Stomach (tissue), 4 donors: Measurements from ENCODE around the gene ALK.

Experiments
- POLR2A ChIP-seq, 4 donors: fragments of 450-650 bp; IDR thresholded peaks; one replicate each; pipeline ENCODE4 v1.6.1; 2016; ENCODE audit warnings: antibody characterized with exemption in 4 of 4, control low read depth in 2 of 4, mild to moderate bottlenecking in 1 of 4, moderate library complexity in 1 of 4
- TF ChIP-seq, protein P1 (sequence below), 7 experiments: fragments of 450-650 bp in 4 of 7; fragments of 200-600 bp in 3 of 7; sonication (generic) in 3 of 7; IDR thresholded peaks; one replicate each; pipeline ENCODE4 v1.5.1; 2016 to 2019; ENCODE audit warnings: antibody characterized with exemption in 7 of 7, control low read depth in 2 of 7, mild to moderate bottlenecking in 1 of 7

DNA sequence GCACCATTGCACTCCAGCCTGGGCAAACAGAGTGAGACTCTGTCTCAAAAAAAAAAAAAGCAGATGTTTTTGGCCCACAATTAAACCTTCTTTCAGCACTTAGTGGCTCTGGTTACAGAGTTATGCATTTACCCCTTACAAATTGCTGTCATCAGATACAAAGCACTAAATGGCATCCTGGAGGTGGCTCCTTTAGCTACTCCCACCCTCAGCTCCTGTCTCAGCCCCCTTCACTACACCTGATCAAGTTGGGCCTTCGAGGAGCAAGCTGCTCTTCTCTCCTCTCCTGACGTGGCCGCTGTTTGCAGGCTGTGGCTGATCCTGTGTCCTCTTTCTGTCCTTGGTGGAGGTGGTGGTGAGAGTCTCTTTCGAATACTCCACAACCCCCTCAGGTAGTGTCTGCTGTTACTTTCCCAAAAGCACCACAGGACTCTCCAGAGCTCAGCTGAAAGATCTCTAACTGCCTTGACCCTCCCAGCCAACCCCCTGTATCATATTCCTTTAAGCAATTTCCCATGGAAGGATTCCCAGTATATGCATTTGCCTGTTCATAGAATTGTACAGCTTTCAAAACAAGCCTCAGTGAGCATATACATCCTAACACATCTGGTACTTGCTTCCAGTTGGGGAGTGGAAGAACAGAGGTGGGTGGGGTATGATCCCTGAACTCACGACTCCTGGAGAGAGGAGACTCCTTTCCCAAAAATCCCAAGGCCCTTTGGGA, 520.3 kb downstream of the ALK start:
- TF ChIP-seq, protein P1, sequence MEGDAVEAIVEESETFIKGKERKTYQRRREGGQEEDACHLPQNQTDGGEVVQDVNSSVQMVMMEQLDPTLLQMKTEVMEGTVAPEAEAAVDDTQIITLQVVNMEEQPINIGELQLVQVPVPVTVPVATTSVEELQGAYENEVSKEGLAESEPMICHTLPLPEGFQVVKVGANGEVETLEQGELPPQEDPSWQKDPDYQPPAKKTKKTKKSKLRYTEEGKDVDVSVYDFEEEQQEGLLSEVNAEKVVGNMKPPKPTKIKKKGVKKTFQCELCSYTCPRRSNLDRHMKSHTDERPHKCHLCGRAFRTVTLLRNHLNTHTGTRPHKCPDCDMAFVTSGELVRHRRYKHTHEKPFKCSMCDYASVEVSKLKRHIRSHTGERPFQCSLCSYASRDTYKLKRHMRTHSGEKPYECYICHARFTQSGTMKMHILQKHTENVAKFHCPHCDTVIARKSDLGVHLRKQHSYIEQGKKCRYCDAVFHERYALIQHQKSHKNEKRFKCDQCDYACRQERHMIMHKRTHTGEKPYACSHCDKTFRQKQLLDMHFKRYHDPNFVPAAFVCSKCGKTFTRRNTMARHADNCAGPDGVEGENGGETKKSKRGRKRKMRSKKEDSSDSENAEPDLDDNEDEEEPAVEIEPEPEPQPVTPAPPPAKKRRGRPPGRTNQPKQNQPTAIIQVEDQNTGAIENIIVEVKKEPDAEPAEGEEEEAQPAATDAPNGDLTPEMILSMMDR (IDR thresholded peaks at IDR 0.05): no peak
- no peak for TF ChIP-seq POLR2A (IDR thresholded peaks at IDR 0.05)
